Sciatic nerve (tissue), 2 donors: ENCODE data around the gene PABPC4L. TPM values are rescaled to one million over a fixed set of nuclear protein-coding genes. Genes with fewer than 3 reads are reported as not detected.
"Not testable (repeated sequence)": the region's sequence is repeated elsewhere in the genome, so short reads cannot be mapped to it uniquely, and the experiment has no call there.

Experiments used
- ATAC-seq: fragments of 200-7000 bp; cut with Tn5 transposase; one replicate; pipeline ENCODE4 v1.9.1; 2020; ENCODE audit warnings: mild to moderate bottlenecking, moderate library complexity
- DNase-seq: peaks from one replicate; pipeline ENCODE4 v3.0.0-alpha.2; 2020; ENCODE audit warnings: low spot score
- intact Hi-C: fragments of 100-400 bp; cut with DNase I; formaldehyde crosslinking; loops from one replicate; pipeline ENCODE4 v1.14.2; 2022
- total RNA-seq: library from RNA; stranded (reverse); fragmentation: NEBNext Ultra II Directional; extraction: Animal tissue kit (Norgen Biotek cat#: 25700); gene quantifications from one replicate; pipeline ENCODE4 v1.2.1, GENCODE V29; 2021
- donor health status: DM: no; HTN: no; CAD: no.
- donor health status: DM: no; HTN: no; CAD: no.

The PABPC4L gene
- total RNA-seq: 1.9 TPM

- ATAC-seq (peak; percentile 87), DNase-seq (peak; percentile 55)
- intact Hi-C loops: no loop called here
Measured at GRCh38 chr4:134201216-134202161, at the start of gene PABPC4L. Gene PABPC4L, minus strand, starts transcription at chr4:134201789. Its CDS starts 770 bp downstream, at chr4:134201019.

- intact Hi-C loops: no loop called here
- ATAC-seq (no peak), DNase-seq (no peak)
Measured at GRCh38 chr4:134251322-134251721, 49.7 kb upstream of the PABPC4L start.

- ATAC-seq (no peak), DNase-seq (no peak)
- intact Hi-C loops: no loop called here
Measured at GRCh38 chr4:134243742-134244713, 42.4 kb upstream of the PABPC4L start.

- DNase-seq: no peak
- intact Hi-C loops: no loop called here
- no peak for ATAC-seq
Measured at GRCh38 chr4:134219043-134219442, 17.5 kb upstream of the PABPC4L start.

GRCh38 chr4:134216411-134216810, 14.8 kb upstream of the PABPC4L start:
- no peak for ATAC-seq
- no peak for DNase-seq
- intact Hi-C loops: no loop called here

- DNase-seq (no peak), ATAC-seq (no peak)
- intact Hi-C loops: no loop called here
Measured at GRCh38 chr4:134215620-134216344, 14.2 kb upstream of the PABPC4L start.

GRCh38 chr4:134207955-134208354, 6.4 kb upstream of the PABPC4L start:
- intact Hi-C loops, DNase-seq, ATAC-seq: not testable (repeated sequence)

GRCh38 chr4:134202166-134202956, 772 bp upstream of the PABPC4L start:
- intact Hi-C loops: no loop called here
- DNase-seq (no peak), ATAC-seq (no peak)

- intact Hi-C loops: no loop called here
- no peak for DNase-seq
- peak; percentile 49 for ATAC-seq
Measured at GRCh38 chr4:134200811-134201215, 776 bp downstream of the PABPC4L start.

- no peak for ATAC-seq
- no peak for DNase-seq
- intact Hi-C loops: no loop called here
Measured at GRCh38 chr4:134189949-134190348, 11.6 kb downstream of the PABPC4L start.

- ATAC-seq: no peak
- DNase-seq: no peak
- intact Hi-C loops: no loop called here
Measured at GRCh38 chr4:134189480-134189879, 12.1 kb downstream of the PABPC4L start.

- DNase-seq (no peak), ATAC-seq (no peak)
- intact Hi-C loops: no loop called here
Measured at GRCh38 chr4:134178706-134179105, 22.9 kb downstream of the PABPC4L start.

GRCh38 chr4:134174271-134174670, 27.3 kb downstream of the PABPC4L start:
- DNase-seq (no peak), ATAC-seq (no peak)
- intact Hi-C loops: no loop called here

GRCh38 chr4:134160211-134160610, 41.4 kb downstream of the PABPC4L start:
- ATAC-seq (no peak), DNase-seq (no peak)
- intact Hi-C loops: no loop called here

GRCh38 chr4:134154097-134154496, 47.5 kb downstream of the PABPC4L start:
- intact Hi-C loops: no loop called here
- DNase-seq: no peak
- no peak for ATAC-seq

GRCh38 chr4:134147941-134148340, 53.6 kb downstream of the PABPC4L start:
- ATAC-seq (no peak), DNase-seq (no peak)
- intact Hi-C loops: no loop called here
